Liver (tissue), 9 donors: ENCODE data around the gene KLF1. TPM values are rescaled to one million over a fixed set of nuclear protein-coding genes. Genes with fewer than 3 reads are reported as not detected.

Experiments used
- DNase-seq: peaks from one replicate; pipeline ENCODE4 v3.0.0-alpha.2; 2017; ENCODE audit warnings: low spot score
- H3K27ac ChIP-seq, 2 donors: one replicate each; pipeline ENCODE4 v1.7.0; 2013; ENCODE audit warnings: inconsistent platforms in 2 of 2, low read length in 2 of 2, control low read depth in 1 of 2, low read depth in 1 of 2, mild to moderate bottlenecking in 1 of 2
- H3K27me3 ChIP-seq, 4 donors: one replicate each; pipeline versions ENCODE4 v1.6.1 to v1.7.0; 2013; ENCODE audit warnings: low read length in 3 of 4, inconsistent platforms in 1 of 4, mild to moderate bottlenecking in 1 of 4, moderate library complexity in 1 of 4; ENCODE audit not compliant: control insufficient read depth in 4 of 4, insufficient read depth in 4 of 4
- H3K36me3 ChIP-seq, 4 donors: one replicate each; pipeline versions ENCODE4 v1.6.1 to v1.7.0; 2013; ENCODE audit warnings: low read length in 3 of 4, mild to moderate bottlenecking in 3 of 4, low read depth in 1 of 4, moderate library complexity in 1 of 4; ENCODE audit not compliant: control insufficient read depth in 4 of 4, insufficient read depth in 3 of 4
- H3K4me1 ChIP-seq, 4 donors: one replicate each; pipeline versions ENCODE4 v1.6.1 to v1.7.0; 2013; ENCODE audit warnings: low read length in 3 of 4, mild to moderate bottlenecking in 3 of 4, moderate library complexity in 1 of 4; ENCODE audit not compliant: control insufficient read depth in 4 of 4, insufficient read depth in 4 of 4
- H3K4me3 ChIP-seq, 3 donors: one replicate each; pipeline versions ENCODE4 v1.6.1 to v1.7.0; 2013; ENCODE audit warnings: low read length in 3 of 3, control low read depth in 1 of 3, low read depth in 1 of 3, mild to moderate bottlenecking in 1 of 3
- H3K9ac ChIP-seq, 2 donors: one replicate each; pipeline ENCODE4 v1.7.0; 2013; ENCODE audit warnings: low read length in 2 of 2, mild to moderate bottlenecking in 2 of 2, moderate library complexity in 2 of 2, control low read depth in 1 of 2, low read depth in 1 of 2
- H3K9me3 ChIP-seq, 4 donors: one replicate each; pipeline versions ENCODE4 v1.6.1 to v1.7.0; 2013; ENCODE audit warnings: low read length in 3 of 4; ENCODE audit not compliant: control insufficient read depth in 4 of 4
- CTCF ChIP-seq: fragments of 150-350 bp; IDR thresholded peaks from 2 replicates; pipeline ENCODE4 v1.5.1; 2017; ENCODE audit warnings: improper control_type of control experiment, low read depth, low read length; ENCODE audit not compliant: missing input control
- EGR1 ChIP-seq, 2 donors: IDR thresholded peaks; 2 replicates each; pipeline ENCODE4 v1.6.1; 2016 to 2018; ENCODE audit warnings: antibody characterized with exemption in 2 of 2, low read depth in 2 of 2
- FOXA1 ChIP-seq: IDR thresholded peaks from 2 replicates; pipeline ENCODE4 v1.6.1; 2016; ENCODE audit warnings: antibody characterized with exemption
- FOXA2 ChIP-seq: IDR thresholded peaks from 2 replicates; pipeline ENCODE4 v1.6.1; 2016; ENCODE audit warnings: antibody characterized with exemption
- GABPA ChIP-seq, 2 donors: IDR thresholded peaks in 1 of 2; conservative IDR thresholded peaks in 1 of 2; 2 replicates each; pipeline ENCODE4 v1.6.1; 2016; ENCODE audit warnings: antibody characterized with exemption in 2 of 2, mild to moderate bottlenecking in 1 of 2, moderate library complexity in 1 of 2
- HNF4A ChIP-seq, 2 donors: conservative IDR thresholded peaks; 2 replicates each; pipeline ENCODE4 v1.6.1; 2016; ENCODE audit warnings: antibody characterized with exemption in 2 of 2, mild to moderate bottlenecking in 2 of 2
- JUND ChIP-seq, 2 donors: IDR thresholded peaks; 2 replicates each; pipeline ENCODE4 v1.6.1; 2016; ENCODE audit warnings: antibody characterized with exemption in 2 of 2
- NR2F2 ChIP-seq: IDR thresholded peaks from 2 replicates; pipeline ENCODE4 v1.6.1; 2016; ENCODE audit warnings: antibody characterized with exemption
- RAD21 ChIP-seq, 2 donors: IDR thresholded peaks; 2 replicates each; pipeline ENCODE4 v1.6.1; 2016; ENCODE audit warnings: antibody characterized with exemption in 2 of 2, mild to moderate bottlenecking in 2 of 2
- RXRA ChIP-seq, 2 donors: IDR thresholded peaks; 2 replicates each; pipeline ENCODE4 v1.6.1; 2017 to 2018; ENCODE audit warnings: antibody characterized with exemption in 2 of 2, mild to moderate bottlenecking in 1 of 2
- SP1 ChIP-seq: IDR thresholded peaks from 2 replicates; pipeline ENCODE4 v1.6.1; 2018; ENCODE audit warnings: antibody characterized with exemption, mild to moderate bottlenecking
- TAF1 ChIP-seq: conservative IDR thresholded peaks from 2 replicates; pipeline ENCODE4 v1.6.1; 2016; ENCODE audit warnings: antibody characterized with exemption, mild to moderate bottlenecking
- YY1 ChIP-seq: IDR thresholded peaks from 2 replicates; pipeline ENCODE4 v1.6.1; 2016; ENCODE audit warnings: antibody characterized with exemption, mild to moderate bottlenecking
- ZBTB33 ChIP-seq: IDR thresholded peaks from 2 replicates; pipeline ENCODE4 v1.6.1; 2016; ENCODE audit warnings: antibody characterized with exemption
- WGBS: extraction: QIAGEN DNeasy Blood & Tissue Kit; methylation state at CpG from one replicate; pipeline ENCODE4 v1.1.7; 2013; 5-methylcytosine and 5-hydroxymethylcytosine counted together
- polyA plus RNA-seq, 2 donors: library from polyadenylated mRNA; stranded (reverse) in 1 of 2; unstranded in 1 of 2; fragments of 200-250 nt in 1 of 2; fragments of >200 nt in 1 of 2; fragmentation: Nextera tagmentation in 1 of 2; extraction: Ambion mirVana in 1 of 2; gene quantifications; one replicate each; pipeline versions ENCODE4 v1.2.1 to v1.2.3, GENCODE V29; 2013 to 2015
- total RNA-seq, 2 donors: library from RNA; depleted of rRNA; stranded (reverse); fragments of >200 nt; gene quantifications; one replicate each; pipeline ENCODE4 v1.2.3, GENCODE V29; 2014
- TF ChIP-seq, protein P1 (sequence below): IDR thresholded peaks from 2 replicates; pipeline ENCODE4 v1.6.1; 2016; ENCODE audit warnings: antibody characterized with exemption, mild to moderate bottlenecking
- TF ChIP-seq, protein P2 (sequence below): IDR thresholded peaks from 2 replicates; pipeline ENCODE4 v1.6.1; 2016; ENCODE audit warnings: antibody characterized with exemption
- donor health status: healthy.
- donor health status: healthy.
- donor health status: healthy.
- donor health status: healthy.
- donor health status: healthy.

Gene KLF1
- total and polyA plus RNA-seq, 4 donors: 234 TPM; not detected in 3

DNA sequence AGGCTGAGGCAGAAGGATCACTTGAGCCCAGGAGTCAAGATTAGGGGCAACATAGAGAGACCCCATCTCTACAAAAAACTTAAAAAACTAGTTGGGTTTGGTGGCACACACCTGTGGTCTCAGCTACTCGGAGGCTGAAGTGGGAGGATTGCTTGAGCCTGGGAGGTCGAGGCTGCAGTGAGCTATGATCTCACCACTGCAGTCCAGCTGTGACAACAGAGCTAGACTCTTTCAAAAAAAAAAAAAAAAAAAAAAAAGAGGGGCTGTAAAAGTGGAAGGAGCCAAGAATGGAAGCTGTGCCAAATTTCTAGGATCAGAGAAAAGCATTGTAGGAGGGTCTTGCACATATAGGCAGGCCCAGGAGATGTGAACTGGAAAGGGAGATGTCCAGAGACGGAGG, 15.3 kb downstream of the KLF1 start:
- no peak overlapping the region for H3K9ac ChIP-seq
- TF ChIP-seq ZBTB33 (no peak), CTCF (no peak), FOXA2 (no peak), TAF1 (no peak), RXRA (IDR thresholded peaks at IDR 0.05) (no peak), HNF4A (conservative IDR thresholded peaks at IDR 0.05) (no peak), YY1 (no peak), EGR1 (IDR thresholded peaks at IDR 0.05; ENCODE audit: low read depth in 2 of 2) (no peak), JUND (IDR thresholded peaks at IDR 0.05) (no peak), GABPA (IDR thresholded peaks at IDR 0.05 in 1 of 2, conservative IDR thresholded peaks at IDR 0.05 in 1 of 2) (no peak), SP1 (no peak), RAD21 (IDR thresholded peaks at IDR 0.05) (no peak), FOXA1 (no peak)
- TF ChIP-seq, protein P1, sequence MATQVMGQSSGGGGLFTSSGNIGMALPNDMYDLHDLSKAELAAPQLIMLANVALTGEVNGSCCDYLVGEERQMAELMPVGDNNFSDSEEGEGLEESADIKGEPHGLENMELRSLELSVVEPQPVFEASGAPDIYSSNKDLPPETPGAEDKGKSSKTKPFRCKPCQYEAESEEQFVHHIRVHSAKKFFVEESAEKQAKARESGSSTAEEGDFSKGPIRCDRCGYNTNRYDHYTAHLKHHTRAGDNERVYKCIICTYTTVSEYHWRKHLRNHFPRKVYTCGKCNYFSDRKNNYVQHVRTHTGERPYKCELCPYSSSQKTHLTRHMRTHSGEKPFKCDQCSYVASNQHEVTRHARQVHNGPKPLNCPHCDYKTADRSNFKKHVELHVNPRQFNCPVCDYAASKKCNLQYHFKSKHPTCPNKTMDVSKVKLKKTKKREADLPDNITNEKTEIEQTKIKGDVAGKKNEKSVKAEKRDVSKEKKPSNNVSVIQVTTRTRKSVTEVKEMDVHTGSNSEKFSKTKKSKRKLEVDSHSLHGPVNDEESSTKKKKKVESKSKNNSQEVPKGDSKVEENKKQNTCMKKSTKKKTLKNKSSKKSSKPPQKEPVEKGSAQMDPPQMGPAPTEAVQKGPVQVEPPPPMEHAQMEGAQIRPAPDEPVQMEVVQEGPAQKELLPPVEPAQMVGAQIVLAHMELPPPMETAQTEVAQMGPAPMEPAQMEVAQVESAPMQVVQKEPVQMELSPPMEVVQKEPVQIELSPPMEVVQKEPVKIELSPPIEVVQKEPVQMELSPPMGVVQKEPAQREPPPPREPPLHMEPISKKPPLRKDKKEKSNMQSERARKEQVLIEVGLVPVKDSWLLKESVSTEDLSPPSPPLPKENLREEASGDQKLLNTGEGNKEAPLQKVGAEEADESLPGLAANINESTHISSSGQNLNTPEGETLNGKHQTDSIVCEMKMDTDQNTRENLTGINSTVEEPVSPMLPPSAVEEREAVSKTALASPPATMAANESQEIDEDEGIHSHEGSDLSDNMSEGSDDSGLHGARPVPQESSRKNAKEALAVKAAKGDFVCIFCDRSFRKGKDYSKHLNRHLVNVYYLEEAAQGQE: no peak
- TF ChIP-seq, protein P2, sequence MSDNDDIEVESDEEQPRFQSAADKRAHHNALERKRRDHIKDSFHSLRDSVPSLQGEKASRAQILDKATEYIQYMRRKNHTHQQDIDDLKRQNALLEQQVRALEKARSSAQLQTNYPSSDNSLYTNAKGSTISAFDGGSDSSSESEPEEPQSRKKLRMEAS: no peak
- 90% methylated on average over 3 of the region's 3 CpGs for WGBS

GRCh38 chr19:12868540-12869112, 18.4 kb downstream of the KLF1 start:
- H3K27ac ChIP-seq: no peak overlapping the region
- no peaks in the 10 kb centered on the region for H3K36me3 ChIP-seq
- H3K9me3 ChIP-seq: no peaks in the 10 kb centered on the region
- DNase-seq: no peak
- H3K27me3 ChIP-seq: no peaks in the 10 kb centered on the region
- H3K4me1 ChIP-seq: peaks cover 0 to 14% (median 7%) of the 10 kb centered on the region in 4 donors
- TF ChIP-seq NR2F2 (no peak), ZBTB33 (no peak), RAD21 (IDR thresholded peaks at IDR 0.05) (no peak), FOXA1 (no peak)
- no peak overlapping the region for H3K9ac ChIP-seq
- WGBS: 93% methylated on average over 10 of the region's 10 CpGs
- no peak overlapping the region for H3K4me3 ChIP-seq

More for the DNA sequence above, 15.3 kb downstream of the KLF1 start:
- Histone ChIP-seq H3K9me3 (no peaks in the 10 kb centered on the region), H3K4me1 (peaks cover 0 to 12% (median 7%) of the 10 kb centered on the region in 4 donors), H3K27me3 (no peaks in the 10 kb centered on the region), H3K27ac (no peak overlapping the region), H3K4me3 (no peak overlapping the region), H3K36me3 (peaks cover 0 to 7% (median 4%) of the 10 kb centered on the region in 4 donors)
- no peak for DNase-seq
